Measurements from ENCODE around the gene SPOCK1. TPM values are rescaled to one million over a fixed set of nuclear protein-coding genes. Genes with fewer than 3 reads are reported as not detected.

Gene SPOCK1
- total and polyA plus RNA-seq, 2 of the 13 experiments (the other 11 are each of a cell fraction or from before 2014, with no cell fraction given), result 0.18 to 0.29 TPM

GRCh38 chr5:137442660-137443059 is 56.5 kb downstream of the SPOCK1 start:
- H3K9me3 ChIP-seq (ENCODE audit: low read length), result no peaks in the 10 kb centered on the region
- TF ChIP-seq, protein P1, sequence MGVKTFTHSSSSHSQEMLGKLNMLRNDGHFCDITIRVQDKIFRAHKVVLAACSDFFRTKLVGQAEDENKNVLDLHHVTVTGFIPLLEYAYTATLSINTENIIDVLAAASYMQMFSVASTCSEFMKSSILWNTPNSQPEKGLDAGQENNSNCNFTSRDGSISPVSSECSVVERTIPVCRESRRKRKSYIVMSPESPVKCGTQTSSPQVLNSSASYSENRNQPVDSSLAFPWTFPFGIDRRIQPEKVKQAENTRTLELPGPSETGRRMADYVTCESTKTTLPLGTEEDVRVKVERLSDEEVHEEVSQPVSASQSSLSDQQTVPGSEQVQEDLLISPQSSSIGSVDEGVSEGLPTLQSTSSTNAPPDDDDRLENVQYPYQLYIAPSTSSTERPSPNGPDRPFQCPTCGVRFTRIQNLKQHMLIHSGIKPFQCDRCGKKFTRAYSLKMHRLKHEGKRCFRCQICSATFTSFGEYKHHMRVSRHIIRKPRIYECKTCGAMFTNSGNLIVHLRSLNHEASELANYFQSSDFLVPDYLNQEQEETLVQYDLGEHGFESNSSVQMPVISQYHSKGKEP (CRISPR knock-in tag; IDR thresholded peaks at IDR 0.05), result no peak
- TF ChIP-seq, protein P2, sequence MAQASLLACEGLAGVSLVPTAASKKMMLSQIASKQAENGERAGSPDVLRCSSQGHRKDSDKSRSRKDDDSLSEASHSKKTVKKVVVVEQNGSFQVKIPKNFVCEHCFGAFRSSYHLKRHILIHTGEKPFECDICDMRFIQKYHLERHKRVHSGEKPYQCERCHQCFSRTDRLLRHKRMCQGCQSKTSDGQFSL (CRISPR knock-in tag; IDR thresholded peaks at IDR 0.05), result no peak
- no peak for TF ChIP-seq SCMH1 (CRISPR knock-in tag; IDR thresholded peaks at IDR 0.05; ENCODE audit: borderline replicate concordance)
- no peak for TF ChIP-seq SP4 (CRISPR knock-in tag; IDR thresholded peaks at IDR 0.05)
- no peak for TF ChIP-seq KLF6 (CRISPR knock-in tag; IDR thresholded peaks at IDR 0.05)
- no peak for TF ChIP-seq ZBTB42 (CRISPR knock-in tag; IDR thresholded peaks at IDR 0.05)
- no peak for TF ChIP-seq RFXANK (CRISPR knock-in tag; IDR thresholded peaks at IDR 0.05)
- no peak for TF ChIP-seq ZNF33A (CRISPR knock-in tag; IDR thresholded peaks at IDR 0.05; ENCODE audit: borderline replicate concordance)
- no peak for TF ChIP-seq MATR3 (CRISPR knock-in tag; IDR thresholded peaks at IDR 0.05)
- TF ChIP-seq ZNF446 (CRISPR knock-in tag; IDR thresholded peaks at IDR 0.05), result no peak
- TF ChIP-seq SRSF4 (IDR thresholded peaks at IDR 0.05; ENCODE audit: low read depth, low read length, poor library complexity, severe bottlenecking), result no peak
- TF ChIP-seq ZNF577 (CRISPR knock-in tag; IDR thresholded peaks at IDR 0.05; ENCODE audit: borderline replicate concordance, low read depth), result no peak
- TF ChIP-seq, protein P3, sequence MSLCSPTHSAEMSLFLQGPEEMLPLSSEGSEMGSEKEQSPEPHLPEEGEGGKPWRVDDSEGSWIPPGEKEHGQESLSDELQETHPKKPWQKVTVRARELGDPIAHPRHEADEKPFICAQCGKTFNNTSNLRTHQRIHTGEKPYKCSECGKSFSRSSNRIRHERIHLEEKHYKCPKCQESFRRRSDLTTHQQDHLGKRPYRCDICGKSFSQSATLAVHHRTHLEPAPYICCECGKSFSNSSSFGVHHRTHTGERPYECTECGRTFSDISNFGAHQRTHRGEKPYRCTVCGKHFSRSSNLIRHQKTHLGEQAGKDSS (CRISPR knock-in tag; IDR thresholded peaks at IDR 0.05; ENCODE audit: borderline replicate concordance, low read depth), result no peak
- TF ChIP-seq TEAD3 (CRISPR knock-in tag; optimal IDR thresholded peaks at IDR 0.05; ENCODE audit: borderline replicate concordance), result no peak
- TF ChIP-seq ZNF766 (CRISPR knock-in tag; IDR thresholded peaks at IDR 0.05; ENCODE audit: borderline replicate concordance), result no peak
- TF ChIP-seq, protein P4, sequence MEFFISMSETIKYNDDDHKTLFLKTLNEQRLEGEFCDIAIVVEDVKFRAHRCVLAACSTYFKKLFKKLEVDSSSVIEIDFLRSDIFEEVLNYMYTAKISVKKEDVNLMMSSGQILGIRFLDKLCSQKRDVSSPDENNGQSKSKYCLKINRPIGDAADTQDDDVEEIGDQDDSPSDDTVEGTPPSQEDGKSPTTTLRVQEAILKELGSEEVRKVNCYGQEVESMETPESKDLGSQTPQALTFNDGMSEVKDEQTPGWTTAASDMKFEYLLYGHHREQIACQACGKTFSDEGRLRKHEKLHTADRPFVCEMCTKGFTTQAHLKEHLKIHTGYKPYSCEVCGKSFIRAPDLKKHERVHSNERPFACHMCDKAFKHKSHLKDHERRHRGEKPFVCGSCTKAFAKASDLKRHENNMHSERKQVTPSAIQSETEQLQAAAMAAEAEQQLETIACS (CRISPR knock-in tag; IDR thresholded peaks at IDR 0.05), result no peak
- no peak for TF ChIP-seq RORA (CRISPR knock-in tag; IDR thresholded peaks at IDR 0.05)
- TF ChIP-seq, protein P5, sequence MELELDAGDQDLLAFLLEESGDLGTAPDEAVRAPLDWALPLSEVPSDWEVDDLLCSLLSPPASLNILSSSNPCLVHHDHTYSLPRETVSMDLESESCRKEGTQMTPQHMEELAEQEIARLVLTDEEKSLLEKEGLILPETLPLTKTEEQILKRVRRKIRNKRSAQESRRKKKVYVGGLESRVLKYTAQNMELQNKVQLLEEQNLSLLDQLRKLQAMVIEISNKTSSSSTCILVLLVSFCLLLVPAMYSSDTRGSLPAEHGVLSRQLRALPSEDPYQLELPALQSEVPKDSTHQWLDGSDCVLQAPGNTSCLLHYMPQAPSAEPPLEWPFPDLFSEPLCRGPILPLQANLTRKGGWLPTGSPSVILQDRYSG (CRISPR knock-in tag; IDR thresholded peaks at IDR 0.05), result no peak
- no peak for TF ChIP-seq ELF3 (CRISPR knock-in tag; IDR thresholded peaks at IDR 0.05)
- FAIRE-seq (no peak), ATAC-seq (no peak), DNase-seq (ENCODE audit: low spot score) (no peak)
- 0% methylated on average over 1 of the region's 1 CpG for WGBS (ENCODE audit: low lambda C conversion rate)
- no peaks in the 10 kb centered on the region for H3K4me1 ChIP-seq (ENCODE audit: insufficient read depth, low read length)
- ChIA-PET POLR2A (no interaction called here), CTCF (ENCODE audit: low intra/inter-chr PET ratio, low total read pairs) (no interaction called here)
- H3K4me2 ChIP-seq (ENCODE audit: low read depth, low read length), result no peak overlapping the region
- intact Hi-C loops (cut with micrococcal nuclease; ENCODE audit: unreplicated experiment), result no loop called here
- H3K4me3 ChIP-seq (replicated peaks in 1 of 3; ENCODE audit: insufficient read depth in 1 of 3, low read depth in 2 of 3, low read length in 3 of 3), result no peak overlapping the region
- H2AFZ ChIP-seq (ENCODE audit: low read length), result no peak overlapping the region
- no peak overlapping the region for H3K9ac ChIP-seq (ENCODE audit: insufficient read depth, low read depth, low read length)
- no TSS peak for BruUV-seq (replicated peaks)
- no peaks in the 10 kb centered on the region for H3K79me2 ChIP-seq (ENCODE audit: insufficient read depth, low read length)
- H3K27ac ChIP-seq (ENCODE audit: extremely low read length, insufficient read depth, low read length), result no peak overlapping the region
- in situ Hi-C loops (cut with HindIII; ENCODE audit: extremely low pct_ligation_motif_present, low pct_unique_long_range_greater_than_20kb), result no loop called here
- H4K20me1 ChIP-seq (ENCODE audit: insufficient read depth, low read length), result no peaks in the 10 kb centered on the region
- no peaks in the 10 kb centered on the region for H3K36me3 ChIP-seq (replicated peaks in 1 of 2; ENCODE audit: control insufficient read depth in 1 of 2, insufficient read depth in 2 of 2, low read length in 2 of 2)
- H3K27me3 ChIP-seq (ENCODE audit: control insufficient read depth in 1 of 2, insufficient read depth in 2 of 2, low read length in 2 of 2), result no peaks in the 10 kb centered on the region; a peak in 1 of 5 replicates
